ENCODE data around the gene DNAJC16. TPM values are rescaled to one million over a fixed set of nuclear protein-coding genes. Genes with fewer than 3 reads are reported as not detected.

DNAJC16 gene
- total RNA-seq, 4 donors from 2014 or later = 10.2 to 18.7 (median 13.8) TPM

- no peak overlapping the region for H3K27ac ChIP-seq
- no peak for TF ChIP-seq POLR2AphosphoS5 (IDR thresholded peaks at IDR 0.05)
- TF ChIP-seq EP300 (IDR thresholded peaks at IDR 0.05) = no peak
- TF ChIP-seq CTCF (IDR thresholded peaks at IDR 0.05) = no peak
- no peak for TF ChIP-seq POLR2A (IDR thresholded peaks at IDR 0.05)
These were observed 41.9 kb downstream of the DNAJC16 start for GRCh38 chr1:15568387-15569073.

GRCh38 chr1:15570861-15571260 is 44.2 kb downstream of the DNAJC16 start:
- H3K9me3 ChIP-seq = no peaks in the 10 kb centered on the region
- H3K4me1 ChIP-seq = no peaks in the 10 kb centered on the region
- 100% methylated on average over 1 of the region's 1 CpG for WGBS, 2 donors (ENCODE audit: low coverage in 1 of 2)
- H3K36me3 ChIP-seq = peaks cover 0 to 61% of the 10 kb centered on the region in 2 donors
- TF ChIP-seq EP300 (IDR thresholded peaks at IDR 0.05) (no peak), CTCF (IDR thresholded peaks at IDR 0.05) (no peak)
- H3K27ac ChIP-seq = no peak overlapping the region
- H3K4me3 ChIP-seq = no peak overlapping the region
- H3K27me3 ChIP-seq = no peaks in the 10 kb centered on the region
- ATAC-seq = no peak

More at GRCh38 chr1:15568387-15569073, 41.9 kb downstream of the DNAJC16 start:
- Histone ChIP-seq H3K9me3 (no peaks in the 10 kb centered on the region), H3K27me3 (no peaks in the 10 kb centered on the region), H3K4me3 (no peak overlapping the region), H3K4me1 (no peaks in the 10 kb centered on the region), H3K36me3 (peaks cover 5 to 77% of the 10 kb centered on the region in 2 donors)
- 70 to 80% methylated on average over 5 to 6 of the region's 18 CpGs for WGBS, 2 donors (ENCODE audit: low coverage in 1 of 2)
- ATAC-seq = no peak

- ATAC-seq = no peak
- no peaks in the 10 kb centered on the region for H3K9me3 ChIP-seq
- no peaks in the 10 kb centered on the region for H3K4me1 ChIP-seq
- TF ChIP-seq POLR2AphosphoS5 (IDR thresholded peaks at IDR 0.05) (no peak), POLR2A (IDR thresholded peaks at IDR 0.05) (no peak), CTCF (IDR thresholded peaks at IDR 0.05) (no peak), EP300 (IDR thresholded peaks at IDR 0.05) (no peak)
- peaks cover 0 to 57% of the 10 kb centered on the region in 2 donors for H3K36me3 ChIP-seq
- no peak overlapping the region for H3K4me3 ChIP-seq
- H3K27me3 ChIP-seq = no peaks in the 10 kb centered on the region
- no peak overlapping the region for H3K27ac ChIP-seq
These were observed 44.6 kb downstream of the DNAJC16 start for GRCh38 chr1:15571266-15571665.

GRCh38 chr1:15573477-15573876 is 46.8 kb downstream of the DNAJC16 start:
- Histone ChIP-seq H3K36me3 (peaks cover 0 to 35% of the 10 kb centered on the region in 2 donors), H3K4me1 (no peaks in the 10 kb centered on the region), H3K4me3 (no peak overlapping the region), H3K27ac (no peak overlapping the region), H3K27me3 (no peaks in the 10 kb centered on the region), H3K9me3 (no peaks in the 10 kb centered on the region)
- ATAC-seq = no peak
- WGBS, 2 donors (ENCODE audit: low coverage in 1 of 2) = 75 to 76% methylated on average over 8 of the region's 9 CpGs
- no peak for TF ChIP-seq POLR2AphosphoS5 (IDR thresholded peaks at IDR 0.05)
- TF ChIP-seq CTCF (IDR thresholded peaks at IDR 0.05) = no peak
- TF ChIP-seq POLR2A (IDR thresholded peaks at IDR 0.05) = no peak
- no peak for TF ChIP-seq EP300 (IDR thresholded peaks at IDR 0.05)

- WGBS, 2 donors (ENCODE audit: low coverage in 1 of 2) = 78 to 100% methylated on average over 2 to 5 of the region's 6 CpGs
- H3K9me3 ChIP-seq = no peaks in the 10 kb centered on the region
- no peak overlapping the region for H3K4me3 ChIP-seq
- H3K27ac ChIP-seq = no peak overlapping the region
- no peak for ATAC-seq
- H3K36me3 ChIP-seq = peaks cover 0 to 23% of the 10 kb centered on the region in 2 donors
- TF ChIP-seq POLR2A (IDR thresholded peaks at IDR 0.05) (no peak), EP300 (IDR thresholded peaks at IDR 0.05) (no peak), POLR2AphosphoS5 (IDR thresholded peaks at IDR 0.05) (no peak), CTCF (IDR thresholded peaks at IDR 0.05) (no peak)
- H3K4me1 ChIP-seq = no peaks in the 10 kb centered on the region
- no peaks in the 10 kb centered on the region for H3K27me3 ChIP-seq
These were observed 48.1 kb downstream of the DNAJC16 start for GRCh38 chr1:15574741-15575140.
